Chondrocyte (in vitro differentiated cells): ENCODE measurements around the gene ROBO2. TPM values are rescaled to one million over a fixed set of nuclear protein-coding genes. Genes with fewer than 3 reads are reported as not detected.

Experiments
- DNase-seq: peaks from one replicate; pipeline ENCODE4 v3.0.0; 2021; ENCODE audit warnings: mixed read lengths, low spot score
- H3K27ac Mint-ChIP-seq: one replicate; pipeline ENCODE4 v1.8.0; 2021; ENCODE audit warnings: mild to moderate bottlenecking, moderate library complexity, mixed read lengths; ENCODE audit not compliant: unreplicated experiment
- H3K27me3 Mint-ChIP-seq: 2 replicates; pipeline ENCODE4 v1.8.0; 2021; ENCODE audit warnings: low read depth, mixed read lengths
- H3K36me3 Mint-ChIP-seq: 2 replicates; pipeline ENCODE4 v1.8.0; 2021; ENCODE audit warnings: low read depth, mixed read lengths
- H3K4me1 Mint-ChIP-seq: 2 replicates; pipeline ENCODE4 v1.8.0; 2021; ENCODE audit warnings: low read depth, mild to moderate bottlenecking, mixed read lengths
- H3K4me3 Mint-ChIP-seq: one replicate; pipeline ENCODE4 v1.8.0; 2021; ENCODE audit warnings: mild to moderate bottlenecking, moderate library complexity, mixed read lengths; ENCODE audit not compliant: unreplicated experiment
- H3K9me3 Mint-ChIP-seq: 2 replicates; pipeline ENCODE4 v1.8.0; 2021; ENCODE audit warnings: low read depth, mixed read lengths
- total RNA-seq: library from RNA; stranded (reverse); gene quantifications from 3 replicates; pipeline ENCODE4 v1.2.1, GENCODE V29; 2021
- TF ChIP-seq, protein P1 (sequence below): fragments of 200-600 bp; sonication (generic); IDR thresholded peaks from 2 replicates; pipeline ENCODE4 v1.5.0; 2021; ENCODE audit warnings: antibody characterized with exemption, mild to moderate bottlenecking, moderate library complexity

The ROBO2 gene
- total RNA-seq, 1 donor from 2014 or later, result 1.7 TPM

DNA sequence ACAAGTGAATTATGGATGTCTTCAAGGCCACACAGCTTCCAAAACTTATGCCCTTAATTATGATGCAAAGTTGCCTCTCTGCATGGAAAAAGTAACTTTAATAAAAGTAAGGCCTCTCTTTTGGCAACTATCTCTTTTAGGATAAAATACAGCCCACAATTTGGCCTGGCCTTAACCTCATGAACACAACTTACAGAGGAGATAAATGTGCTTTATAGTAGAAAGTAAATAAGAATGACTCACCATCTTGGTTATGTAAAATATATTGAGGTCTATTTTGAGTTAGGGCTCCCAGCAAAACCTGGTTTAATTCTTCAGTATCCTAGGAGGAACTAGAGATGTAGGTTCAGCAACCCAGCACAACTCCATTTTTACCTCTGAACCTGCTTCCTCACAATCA lies 164.0 kb downstream of the ROBO2 start:
- no peaks in the 10 kb centered on the region for H3K9me3 Mint-ChIP-seq
- no peak overlapping the region for H3K4me3 Mint-ChIP-seq
- H3K36me3 Mint-ChIP-seq, result no peaks in the 10 kb centered on the region
- H3K4me1 Mint-ChIP-seq, result no peaks in the 10 kb centered on the region
- no peak for DNase-seq
- TF ChIP-seq, protein P1, sequence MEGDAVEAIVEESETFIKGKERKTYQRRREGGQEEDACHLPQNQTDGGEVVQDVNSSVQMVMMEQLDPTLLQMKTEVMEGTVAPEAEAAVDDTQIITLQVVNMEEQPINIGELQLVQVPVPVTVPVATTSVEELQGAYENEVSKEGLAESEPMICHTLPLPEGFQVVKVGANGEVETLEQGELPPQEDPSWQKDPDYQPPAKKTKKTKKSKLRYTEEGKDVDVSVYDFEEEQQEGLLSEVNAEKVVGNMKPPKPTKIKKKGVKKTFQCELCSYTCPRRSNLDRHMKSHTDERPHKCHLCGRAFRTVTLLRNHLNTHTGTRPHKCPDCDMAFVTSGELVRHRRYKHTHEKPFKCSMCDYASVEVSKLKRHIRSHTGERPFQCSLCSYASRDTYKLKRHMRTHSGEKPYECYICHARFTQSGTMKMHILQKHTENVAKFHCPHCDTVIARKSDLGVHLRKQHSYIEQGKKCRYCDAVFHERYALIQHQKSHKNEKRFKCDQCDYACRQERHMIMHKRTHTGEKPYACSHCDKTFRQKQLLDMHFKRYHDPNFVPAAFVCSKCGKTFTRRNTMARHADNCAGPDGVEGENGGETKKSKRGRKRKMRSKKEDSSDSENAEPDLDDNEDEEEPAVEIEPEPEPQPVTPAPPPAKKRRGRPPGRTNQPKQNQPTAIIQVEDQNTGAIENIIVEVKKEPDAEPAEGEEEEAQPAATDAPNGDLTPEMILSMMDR, result no peak
- no peak overlapping the region for H3K27ac Mint-ChIP-seq
- H3K27me3 Mint-ChIP-seq, result no peaks in the 10 kb centered on the region

DNA sequence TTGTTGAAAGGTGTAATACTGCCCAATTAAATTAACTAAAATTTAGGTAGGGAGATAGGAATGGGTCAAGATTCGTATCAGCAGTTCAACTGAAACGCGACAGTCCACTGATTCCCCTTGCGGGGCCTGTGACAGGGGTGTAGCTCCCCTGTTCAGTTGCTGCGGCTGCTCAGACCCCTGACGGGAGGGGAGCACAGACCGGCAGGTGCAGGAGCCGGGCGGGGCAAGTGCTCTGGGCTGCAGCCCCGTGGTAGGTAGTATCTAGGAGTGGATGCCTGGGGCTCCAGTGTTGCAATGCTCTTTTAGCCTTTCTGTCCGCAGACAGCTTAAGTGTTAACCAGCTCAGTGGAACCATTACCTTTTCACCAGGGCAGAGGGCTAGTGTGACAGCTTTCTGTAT lies 164.9 kb downstream of the ROBO2 start:
- peak; percentile 82 for DNase-seq
- H3K4me1 Mint-ChIP-seq, result no peaks in the 10 kb centered on the region
- H3K27ac Mint-ChIP-seq, result no peak overlapping the region
- H3K36me3 Mint-ChIP-seq, result no peaks in the 10 kb centered on the region
- no peak overlapping the region for H3K4me3 Mint-ChIP-seq
- no peaks in the 10 kb centered on the region for H3K9me3 Mint-ChIP-seq
- H3K27me3 Mint-ChIP-seq, result no peaks in the 10 kb centered on the region
- TF ChIP-seq, protein P1, result no peak

GRCh38 chr3:77207753-77208152 lies 167.9 kb downstream of the ROBO2 start:
- no peak overlapping the region for H3K27ac Mint-ChIP-seq
- no peaks in the 10 kb centered on the region for H3K4me1 Mint-ChIP-seq
- TF ChIP-seq, protein P1, result no peak
- peaks cover 9% of the 10 kb centered on the region for H3K9me3 Mint-ChIP-seq
- no peaks in the 10 kb centered on the region for H3K36me3 Mint-ChIP-seq
- H3K27me3 Mint-ChIP-seq, result no peaks in the 10 kb centered on the region
- no peak overlapping the region for H3K4me3 Mint-ChIP-seq
- no peak for DNase-seq

DNA sequence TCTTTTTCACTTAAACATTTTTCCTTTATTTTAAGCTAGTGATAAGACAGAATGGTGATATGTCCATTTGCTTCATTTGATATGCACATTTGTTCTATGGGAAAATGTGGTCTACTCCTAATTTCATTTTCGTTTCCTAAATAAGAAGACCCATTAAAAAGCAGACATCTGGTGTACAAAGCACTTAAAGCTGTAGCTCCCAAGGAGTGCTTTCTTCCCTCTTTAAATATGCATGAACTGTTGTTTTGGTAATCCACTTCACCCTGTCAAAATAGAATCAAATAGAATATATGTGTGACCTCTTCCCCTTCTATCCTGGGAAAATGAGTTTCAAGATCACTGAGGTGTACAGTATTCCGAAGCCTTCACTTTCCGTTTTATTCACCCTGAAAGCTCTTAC lies 182.8 kb downstream of the ROBO2 start:
- Mint-ChIP-seq H3K9me3 (no peaks in the 10 kb centered on the region), H3K27me3 (no peaks in the 10 kb centered on the region), H3K4me3 (no peak overlapping the region), H3K36me3 (no peaks in the 10 kb centered on the region), H3K27ac (no peak overlapping the region), H3K4me1 (no peaks in the 10 kb centered on the region)
- no peak for DNase-seq
- TF ChIP-seq, protein P1, result no peak

GRCh38 chr3:77227567-77227966 lies 187.7 kb downstream of the ROBO2 start:
- Mint-ChIP-seq H3K27me3 (no peaks in the 10 kb centered on the region), H3K4me1 (no peaks in the 10 kb centered on the region), H3K4me3 (no peak overlapping the region), H3K9me3 (no peaks in the 10 kb centered on the region), H3K36me3 (no peaks in the 10 kb centered on the region), H3K27ac (no peak overlapping the region)
- TF ChIP-seq, protein P1, result no peak
- no peak for DNase-seq
